Measurements from ENCODE around the gene ARHGAP22.

ARHGAP22 gene

GRCh38 chr10:48607356-48608278 lies 2.7 kb upstream of the ARHGAP22 start:
- peak; percentile 42 for DNase-seq (ENCODE audit: low spot score)

DNA sequence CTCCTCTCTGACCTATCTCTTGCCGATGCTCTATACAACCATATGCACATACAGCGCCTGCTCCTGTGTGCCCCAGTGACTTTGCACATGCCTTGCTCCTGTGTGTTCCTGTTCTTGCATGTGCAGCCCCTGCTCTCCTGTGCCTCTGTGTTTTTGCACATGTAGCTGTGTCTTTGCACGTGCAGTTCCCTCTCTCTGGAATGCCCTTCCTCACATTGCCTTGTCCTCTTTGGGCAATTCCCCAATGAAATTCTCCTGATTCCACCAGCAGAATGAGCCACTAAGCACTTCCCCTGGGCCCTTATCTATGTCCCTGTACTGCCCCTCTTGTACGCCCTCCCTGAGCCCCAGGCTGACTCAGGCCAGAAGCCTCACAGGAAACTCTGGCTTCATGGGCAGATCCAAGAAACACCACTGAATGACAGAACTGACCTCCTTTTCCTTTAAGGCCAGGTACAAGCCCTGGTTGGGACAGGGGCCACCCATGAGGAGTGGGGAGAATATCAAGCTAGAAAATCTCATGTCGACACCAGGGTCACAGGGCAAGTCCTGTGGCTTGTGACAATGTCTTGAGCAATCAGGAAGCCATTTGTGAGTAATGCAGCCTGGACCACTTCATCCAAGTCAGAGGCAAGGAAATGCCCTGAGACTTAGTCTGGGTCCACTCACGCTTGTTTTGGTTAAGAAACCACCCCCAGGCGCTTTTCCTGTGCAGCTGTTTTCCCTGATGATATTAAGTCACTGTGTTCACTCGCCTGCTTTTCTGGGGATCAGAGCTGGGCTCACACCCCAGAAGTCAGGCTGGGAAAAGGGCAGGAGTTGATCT lies 1.9 kb upstream of the ARHGAP22 start:
- peak; percentile 96 for DNase-seq (ENCODE audit: low spot score)

GRCh38 chr10:48605786-48606529 lies 1.1 kb upstream of the ARHGAP22 start:
- peak; percentile 83 for DNase-seq (ENCODE audit: low spot score)

- peak; percentile 23 for DNase-seq (ENCODE audit: low spot score)
Measured at GRCh38 chr10:48604039-48604990, 558 bp downstream of the ARHGAP22 start.

GRCh38 chr10:48603421-48604038 lies 1.3 kb downstream of the ARHGAP22 start:
- no peak for DNase-seq (ENCODE audit: low spot score)

DNA sequence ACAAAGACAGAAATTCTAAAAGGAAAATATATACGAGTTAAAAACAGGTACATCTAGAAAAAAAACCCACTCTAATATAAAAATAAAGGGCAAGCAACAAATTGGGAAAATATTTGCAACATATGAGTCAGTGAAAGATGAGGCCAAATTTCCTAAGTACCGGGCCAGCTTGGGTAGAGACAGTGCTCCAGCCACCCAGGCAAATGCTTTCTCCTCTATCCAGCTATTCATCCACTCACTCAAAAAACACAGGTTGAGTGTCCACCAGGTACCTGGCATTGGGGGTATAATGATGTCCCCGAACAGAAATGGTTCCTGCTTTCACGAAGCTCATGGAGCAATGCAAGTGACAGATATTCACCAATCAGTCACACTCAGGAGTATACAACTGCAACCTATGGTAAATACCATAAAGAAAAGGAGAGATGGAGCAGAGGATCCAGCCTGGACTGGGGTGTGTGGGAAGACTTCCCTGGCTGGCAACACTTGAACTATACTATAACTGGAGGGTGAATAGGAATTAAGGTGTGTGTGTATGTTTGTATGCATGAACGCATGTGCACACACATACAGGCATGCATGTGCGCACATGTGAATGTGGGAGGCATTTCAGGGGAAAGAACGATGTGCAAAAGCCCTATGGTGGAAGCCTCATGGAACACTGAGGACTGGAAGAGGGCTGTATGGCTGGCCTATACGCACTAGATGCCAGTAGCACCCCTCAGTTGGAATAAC lies 2.3 kb downstream of the ARHGAP22 start:
- DNase-seq (ENCODE audit: low spot score), result no peak

DNA sequence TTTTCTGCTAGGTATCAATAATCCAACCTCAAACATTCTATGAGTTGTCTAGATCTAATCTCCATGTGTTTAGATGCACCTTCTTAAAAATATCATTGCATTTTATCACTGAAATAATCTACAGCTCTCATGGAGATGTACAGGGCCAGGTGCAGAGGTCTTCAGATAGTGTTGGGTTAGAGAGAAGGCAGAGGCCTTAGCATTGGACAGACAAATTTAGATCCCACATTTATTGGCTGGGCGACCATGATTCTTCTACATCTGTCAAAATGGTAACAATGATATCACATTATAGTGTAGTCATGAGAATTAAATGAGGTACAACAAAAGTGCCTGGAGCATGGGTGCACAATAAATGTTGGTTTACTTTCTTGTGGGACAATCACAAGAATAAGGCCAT lies 3.1 kb downstream of the ARHGAP22 start:
- DNase-seq (ENCODE audit: low spot score), result no peak

GRCh38 chr10:48600645-48601505 lies 4.0 kb downstream of the ARHGAP22 start:
- DNase-seq (ENCODE audit: low spot score), result no peak

GRCh38 chr10:48599830-48600134 lies 5.1 kb downstream of the ARHGAP22 start:
- no peak for DNase-seq (ENCODE audit: low spot score)

GRCh38 chr10:48598936-48599829 lies 5.7 kb downstream of the ARHGAP22 start:
- DNase-seq (ENCODE audit: low spot score), result no peak

DNA sequence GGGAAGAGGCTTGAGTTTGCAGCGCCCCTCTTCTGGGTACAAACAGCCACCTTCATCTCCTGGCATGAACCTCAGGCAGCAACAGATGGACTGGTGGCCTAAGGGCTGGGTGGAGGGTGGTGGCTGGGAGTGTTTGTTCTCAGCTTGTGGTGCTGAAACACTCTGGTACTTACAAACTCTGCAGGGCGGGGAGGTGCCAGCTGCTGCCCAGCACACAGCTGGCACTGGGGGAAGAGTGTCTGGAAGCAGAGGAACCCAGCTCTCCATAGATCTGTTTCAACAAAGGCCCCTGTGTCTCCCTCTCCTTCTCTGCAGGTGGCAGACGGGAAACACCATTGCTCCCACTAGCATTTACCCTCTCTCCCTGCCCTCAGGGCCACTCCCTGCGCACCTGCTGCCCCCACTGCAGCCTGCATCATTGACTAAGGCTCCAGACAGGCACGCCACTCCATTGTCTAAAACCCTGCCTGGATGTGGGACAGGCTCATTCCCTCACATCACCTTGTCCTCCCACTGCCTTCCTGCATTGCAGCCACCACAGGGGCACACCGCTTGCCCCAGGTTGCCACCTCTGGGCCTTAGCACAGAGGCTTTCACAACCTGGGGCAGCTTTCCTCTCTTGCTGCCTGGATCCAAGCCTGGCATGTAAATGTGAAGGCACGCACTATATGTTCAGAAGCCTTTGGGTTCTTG lies 6.5 kb downstream of the ARHGAP22 start:
- no peak for DNase-seq (ENCODE audit: low spot score)

DNA sequence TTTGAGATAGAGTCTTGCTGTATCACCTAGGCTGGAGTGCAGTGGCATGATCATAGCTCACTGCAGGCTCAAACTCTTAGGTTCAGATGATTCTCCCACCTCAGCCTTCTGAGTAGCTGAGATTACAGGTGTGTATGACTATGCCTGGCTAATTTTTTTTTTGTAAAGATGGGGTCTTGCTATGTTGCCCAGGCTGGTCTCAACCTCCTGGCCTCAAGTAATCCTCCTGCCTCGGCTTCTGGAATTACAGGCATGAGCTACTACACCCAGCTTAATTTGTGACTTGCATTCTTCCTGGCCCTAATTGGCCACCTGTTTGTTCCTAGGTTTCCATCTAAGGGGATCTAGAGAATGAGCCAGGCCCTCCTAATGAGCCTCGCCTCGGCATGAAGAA lies 9.3 kb downstream of the ARHGAP22 start:
- DNase-seq (ENCODE audit: low spot score), result no peak

DNA sequence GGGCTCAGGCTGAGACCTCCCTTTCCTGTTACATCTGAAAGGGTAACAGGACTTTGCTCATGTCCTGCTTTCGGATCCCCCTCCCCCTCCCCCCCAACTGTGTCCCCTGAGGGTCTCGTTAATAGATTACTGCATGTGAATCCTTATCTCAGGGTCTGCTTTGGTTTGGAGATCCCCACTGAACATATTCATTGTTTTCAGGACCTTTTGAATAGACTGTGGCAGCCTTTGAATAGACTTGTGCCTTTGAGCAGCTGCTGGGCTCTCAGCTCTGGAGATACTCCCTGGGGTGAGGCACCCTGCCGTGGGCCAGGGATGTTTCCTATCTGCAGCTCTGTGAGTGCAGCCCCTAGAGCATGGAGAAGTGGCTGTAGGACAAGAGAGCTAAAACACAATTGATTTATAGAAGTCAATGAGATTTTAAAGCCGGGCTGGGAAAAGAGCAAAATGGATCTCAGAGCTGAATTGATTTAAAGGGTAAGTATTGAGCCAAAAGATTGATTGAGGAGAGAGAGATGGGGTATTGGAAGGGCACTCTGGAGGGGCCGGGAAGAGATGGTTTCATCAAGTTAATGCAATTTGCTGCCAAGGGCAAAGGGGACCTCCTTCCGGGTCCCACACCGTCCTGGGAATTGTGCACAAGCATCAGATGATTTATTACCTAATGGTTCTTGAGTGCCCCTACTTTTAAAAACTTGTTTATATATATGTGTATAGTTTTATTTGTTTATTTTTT lies 9.9 kb downstream of the ARHGAP22 start:
- no peak for DNase-seq (ENCODE audit: low spot score)

DNA sequence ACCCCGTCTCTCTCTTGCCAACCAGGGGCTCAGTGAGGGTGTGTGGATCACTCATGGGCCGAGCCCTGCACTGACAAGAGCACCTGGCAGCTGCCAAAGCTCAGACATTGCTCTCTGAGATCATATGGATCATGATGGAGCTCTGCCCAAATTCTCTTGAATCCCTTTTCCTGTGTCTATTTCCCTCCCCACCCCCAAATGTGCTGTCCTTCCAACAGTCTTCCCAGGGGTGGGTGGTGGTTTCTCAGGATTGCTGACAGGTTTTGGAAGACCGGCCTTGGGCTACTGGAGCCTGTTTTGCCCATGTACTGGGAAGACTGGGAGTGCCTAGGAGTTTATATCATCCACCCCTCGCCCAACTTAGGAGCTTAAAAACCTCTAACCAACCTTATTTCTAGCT lies 10.5 kb downstream of the ARHGAP22 start:
- no peak for DNase-seq (ENCODE audit: low spot score)

DNA sequence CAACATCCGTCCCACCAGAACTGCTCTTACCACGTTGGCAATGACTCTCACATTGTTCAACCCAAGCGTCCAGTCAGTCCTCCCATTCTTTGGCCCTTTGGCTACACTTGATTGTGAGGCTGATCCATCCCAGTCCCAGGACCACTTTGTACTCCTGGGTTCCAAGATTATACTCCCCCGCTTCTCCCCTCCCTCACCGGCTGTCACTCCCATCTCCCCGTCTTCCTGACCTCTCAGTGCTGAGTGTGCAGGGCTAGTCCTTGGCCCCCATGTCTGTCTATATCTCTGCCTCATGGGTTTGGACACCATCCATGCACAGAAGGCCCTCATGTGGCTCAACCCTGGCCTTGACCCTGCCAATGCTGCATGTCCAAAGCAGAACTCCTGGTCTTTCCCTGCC lies 12.5 kb downstream of the ARHGAP22 start:
- no peak for DNase-seq (ENCODE audit: low spot score)

- DNase-seq (ENCODE audit: low spot score), result no peak
Measured at GRCh38 chr10:48590945-48591344, 13.9 kb downstream of the ARHGAP22 start.

GRCh38 chr10:48589266-48589665 lies 15.6 kb downstream of the ARHGAP22 start:
- no peak for DNase-seq (ENCODE audit: low spot score)

Measured in kidney tubule cell (primary cell).